Camera-type eye (tissue), 1 donor: ENCODE results near the gene ADARB2. TPM values are rescaled to one million over a fixed set of nuclear protein-coding genes. Genes with fewer than 3 reads are reported as not detected.

Source experiments
- total RNA-seq: library from RNA; depleted of rRNA; stranded (reverse); fragments of >200 nt; gene quantifications from one replicate; pipeline ENCODE4 v1.2.3, GENCODE V29; 2014

Gene ADARB2
- 6.7 TPM for total RNA-seq

GRCh38 chr10:1737222-1738061 is at the start of gene ADARB2:
Gene ADARB2 (minus strand): TSS chr10:1737525.

